T-helper 1 cell treated with Interleukin-12 subunit alpha and Interleukin-12 subunit beta and Interleukin-4 antibody, amounts not matched to agents 30 μg/mL and 1 μg/mL, for 36 hours (primary cell): ENCODE measurements around the gene NLRP2B.
"Not testable (repeated sequence)": the region's sequence is repeated elsewhere in the genome, so short reads cannot be mapped to it uniquely, and the experiment has no call there.

Experiments
- H3K27ac Mint-ChIP-seq: one replicate; pipeline ENCODE4 v1.8.0; 2021; ENCODE audit warnings: mild to moderate bottlenecking, mixed read lengths
- H3K27me3 Mint-ChIP-seq: one replicate; pipeline ENCODE4 v1.8.0; 2021; ENCODE audit warnings: low read depth, mixed read lengths
- H3K36me3 Mint-ChIP-seq: one replicate; pipeline ENCODE4 v1.8.0; 2021; ENCODE audit warnings: low read depth, mixed read lengths
- H3K4me1 Mint-ChIP-seq: one replicate; pipeline ENCODE4 v1.8.0; 2021; ENCODE audit warnings: low read depth, mixed read lengths
- H3K4me3 Mint-ChIP-seq: one replicate; pipeline ENCODE4 v1.8.0; 2021; ENCODE audit warnings: mild to moderate bottlenecking, moderate library complexity, mixed read lengths
- H3K9me3 Mint-ChIP-seq: one replicate; pipeline ENCODE4 v1.8.0; 2021; ENCODE audit warnings: mixed read lengths

NLRP2B gene

GRCh38 chrX:57680160-57680559, at the start of gene NLRP2B:
Gene NLRP2B (minus strand): TSS chrX:57680260.
- Mint-ChIP-seq H3K4me1 (no peaks in the 10 kb centered on the region), H3K27ac (no peak within 1 kb of the TSS), H3K36me3 (no peaks in the 10 kb centered on the region), H3K4me3 (no peak within 1 kb of the TSS), H3K9me3 (no peaks in the 10 kb centered on the region), H3K27me3 (no peaks in the 10 kb centered on the region)

- H3K4me3 Mint-ChIP-seq, H3K4me1 Mint-ChIP-seq, H3K27ac Mint-ChIP-seq, H3K27me3 Mint-ChIP-seq, H3K36me3 Mint-ChIP-seq: not testable (repeated sequence)
- peaks cover 14% of the 10 kb centered on the region for H3K9me3 Mint-ChIP-seq
Measured at GRCh38 chrX:57725995-57726394, 45.9 kb upstream of the NLRP2B start.

- H3K4me3 Mint-ChIP-seq = no peak overlapping the region
- no peak overlapping the region for H3K27ac Mint-ChIP-seq
- no peaks in the 10 kb centered on the region for H3K27me3 Mint-ChIP-seq
- no peaks in the 10 kb centered on the region for H3K4me1 Mint-ChIP-seq
- H3K9me3 Mint-ChIP-seq = peaks cover 4% of the 10 kb centered on the region
- H3K36me3 Mint-ChIP-seq = no peaks in the 10 kb centered on the region
Measured at GRCh38 chrX:57681341-57681740, 1.3 kb upstream of the NLRP2B start.

- H3K4me1 Mint-ChIP-seq = no peaks in the 10 kb centered on the region
- no peaks in the 10 kb centered on the region for H3K9me3 Mint-ChIP-seq
- no peaks in the 10 kb centered on the region for H3K27me3 Mint-ChIP-seq
- no peak overlapping the region for H3K4me3 Mint-ChIP-seq
- H3K36me3 Mint-ChIP-seq = no peaks in the 10 kb centered on the region
- no peak overlapping the region for H3K27ac Mint-ChIP-seq
Measured at GRCh38 chrX:57678686-57679428, 1.2 kb downstream of the NLRP2B start.

GRCh38 chrX:57677132-57677858, 2.8 kb downstream of the NLRP2B start:
- H3K4me1 Mint-ChIP-seq = no peaks in the 10 kb centered on the region
- H3K27me3 Mint-ChIP-seq = no peaks in the 10 kb centered on the region
- H3K9me3 Mint-ChIP-seq = no peaks in the 10 kb centered on the region
- no peaks in the 10 kb centered on the region for H3K36me3 Mint-ChIP-seq
- no peak overlapping the region for H3K4me3 Mint-ChIP-seq
- no peak overlapping the region for H3K27ac Mint-ChIP-seq

GRCh38 chrX:57675320-57675719, 4.7 kb downstream of the NLRP2B start:
- no peaks in the 10 kb centered on the region for H3K9me3 Mint-ChIP-seq
- H3K4me1 Mint-ChIP-seq = no peaks in the 10 kb centered on the region
- H3K27ac Mint-ChIP-seq = no peak overlapping the region
- no peaks in the 10 kb centered on the region for H3K27me3 Mint-ChIP-seq
- H3K4me3 Mint-ChIP-seq = no peak overlapping the region
- H3K36me3 Mint-ChIP-seq = no peaks in the 10 kb centered on the region

GRCh38 chrX:57674861-57675260, 5.2 kb downstream of the NLRP2B start:
- H3K36me3 Mint-ChIP-seq = no peaks in the 10 kb centered on the region
- no peaks in the 10 kb centered on the region for H3K27me3 Mint-ChIP-seq
- H3K27ac Mint-ChIP-seq = no peak overlapping the region
- no peak overlapping the region for H3K4me3 Mint-ChIP-seq
- no peaks in the 10 kb centered on the region for H3K4me1 Mint-ChIP-seq
- no peaks in the 10 kb centered on the region for H3K9me3 Mint-ChIP-seq

- Mint-ChIP-seq H3K27ac (no peak overlapping the region), H3K36me3 (no peaks in the 10 kb centered on the region), H3K27me3 (no peaks in the 10 kb centered on the region), H3K4me3 (no peak overlapping the region), H3K4me1 (no peaks in the 10 kb centered on the region), H3K9me3 (no peaks in the 10 kb centered on the region)
Measured at GRCh38 chrX:57669961-57670360, 10.1 kb downstream of the NLRP2B start.

GRCh38 chrX:57667010-57667409, 13.1 kb downstream of the NLRP2B start:
- no peak overlapping the region for H3K27ac Mint-ChIP-seq
- H3K4me3 Mint-ChIP-seq = no peak overlapping the region
- H3K36me3 Mint-ChIP-seq = no peaks in the 10 kb centered on the region
- no peaks in the 10 kb centered on the region for H3K4me1 Mint-ChIP-seq
- H3K27me3 Mint-ChIP-seq = no peaks in the 10 kb centered on the region
- no peaks in the 10 kb centered on the region for H3K9me3 Mint-ChIP-seq

- H3K9me3 Mint-ChIP-seq = no peaks in the 10 kb centered on the region
- no peak overlapping the region for H3K4me3 Mint-ChIP-seq
- H3K4me1 Mint-ChIP-seq = no peaks in the 10 kb centered on the region
Measured at GRCh38 chrX:57655065-57655464, 25.0 kb downstream of the NLRP2B start.

GRCh38 chrX:57652705-57653104, 27.4 kb downstream of the NLRP2B start:
- no peaks in the 10 kb centered on the region for H3K36me3 Mint-ChIP-seq
- no peak overlapping the region for H3K27ac Mint-ChIP-seq
- H3K4me1 Mint-ChIP-seq = no peaks in the 10 kb centered on the region
- H3K27me3 Mint-ChIP-seq = no peaks in the 10 kb centered on the region
- no peaks in the 10 kb centered on the region for H3K9me3 Mint-ChIP-seq
- H3K4me3 Mint-ChIP-seq = no peak overlapping the region

More at GRCh38 chrX:57655065-57655464, 25.0 kb downstream of the NLRP2B start:
- H3K36me3 Mint-ChIP-seq = no peaks in the 10 kb centered on the region
- H3K27ac Mint-ChIP-seq = no peak overlapping the region
- no peaks in the 10 kb centered on the region for H3K27me3 Mint-ChIP-seq

GRCh38 chrX:57651169-57651919, 28.7 kb downstream of the NLRP2B start:
- no peaks in the 10 kb centered on the region for H3K4me1 Mint-ChIP-seq
- no peak overlapping the region for H3K4me3 Mint-ChIP-seq
- no peaks in the 10 kb centered on the region for H3K9me3 Mint-ChIP-seq
- H3K27ac Mint-ChIP-seq = no peak overlapping the region
- no peaks in the 10 kb centered on the region for H3K27me3 Mint-ChIP-seq
- no peaks in the 10 kb centered on the region for H3K36me3 Mint-ChIP-seq

- no peaks in the 10 kb centered on the region for H3K27me3 Mint-ChIP-seq
- no peaks in the 10 kb centered on the region for H3K9me3 Mint-ChIP-seq
- no peaks in the 10 kb centered on the region for H3K4me1 Mint-ChIP-seq
- no peak overlapping the region for H3K27ac Mint-ChIP-seq
- H3K4me3 Mint-ChIP-seq = no peak overlapping the region
- no peaks in the 10 kb centered on the region for H3K36me3 Mint-ChIP-seq
Measured at GRCh38 chrX:57647020-57647419, 33.0 kb downstream of the NLRP2B start.

- no peaks in the 10 kb centered on the region for H3K4me1 Mint-ChIP-seq
- H3K27ac Mint-ChIP-seq = no peak overlapping the region
- H3K27me3 Mint-ChIP-seq = no peaks in the 10 kb centered on the region
- H3K4me3 Mint-ChIP-seq = no peak overlapping the region
- H3K36me3 Mint-ChIP-seq = no peaks in the 10 kb centered on the region
- H3K9me3 Mint-ChIP-seq = no peaks in the 10 kb centered on the region
Measured at GRCh38 chrX:57643698-57644097, 36.4 kb downstream of the NLRP2B start.

GRCh38 chrX:57641338-57641737, 38.7 kb downstream of the NLRP2B start:
- H3K27me3 Mint-ChIP-seq = no peaks in the 10 kb centered on the region
- H3K36me3 Mint-ChIP-seq = no peaks in the 10 kb centered on the region
- no peak overlapping the region for H3K27ac Mint-ChIP-seq
- no peaks in the 10 kb centered on the region for H3K4me1 Mint-ChIP-seq
- H3K4me3 Mint-ChIP-seq = no peak overlapping the region
- peaks cover 3% of the 10 kb centered on the region for H3K9me3 Mint-ChIP-seq
